Measurements from ENCODE around the gene COL18A1. TPM values are rescaled to one million over a fixed set of nuclear protein-coding genes. Genes with fewer than 3 reads are reported as not detected.

Gene COL18A1
- total and polyA plus RNA-seq, 4 donors: 62.5 to 309 (median 95.0) TPM

DNA sequence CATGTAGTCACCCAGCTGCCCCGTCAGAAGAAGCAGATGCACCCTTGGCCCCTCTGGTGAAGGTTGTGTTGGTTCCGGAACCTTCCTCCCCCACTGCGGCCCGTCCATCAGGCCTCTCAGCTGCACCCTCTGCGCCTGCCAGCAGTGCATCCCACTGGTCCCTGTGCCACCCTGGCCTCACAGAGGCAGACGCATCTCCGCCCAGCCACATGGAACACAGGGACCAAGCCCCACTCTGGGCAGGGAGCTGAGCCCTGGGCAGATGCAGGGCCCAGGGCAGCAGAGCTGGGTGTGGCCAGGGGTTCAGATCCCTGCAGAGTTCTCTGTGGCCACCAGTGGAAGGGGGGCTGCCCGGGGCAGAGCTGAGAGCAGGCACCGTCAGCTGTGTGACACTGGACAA, 86.7 kb downstream of the COL18A1 start:
- no peak overlapping the region for H3K27ac ChIP-seq (ENCODE audit: low read depth, low read length)
- WGBS (ENCODE audit: insufficient coverage): 94% methylated on average over 8 of the region's 9 CpGs
- no peak overlapping the region for H3K4me3 ChIP-seq (ENCODE audit: low read depth, low read length)
- no peak for DNase-seq (ENCODE audit: low read depth in 4 of 6, low spot score in 6 of 6)
- no peaks in the 10 kb centered on the region for H3K27me3 ChIP-seq (ENCODE audit: control insufficient read depth, insufficient read depth, low read length)
- H3K36me3 ChIP-seq (ENCODE audit: control insufficient read depth, insufficient read depth, low read length): peaks cover 80% of the 10 kb centered on the region
- peaks cover 27% of the 10 kb centered on the region for H3K4me1 ChIP-seq (ENCODE audit: control insufficient read depth, insufficient read depth, low read length)
- H3K9me3 ChIP-seq (ENCODE audit: control insufficient read depth, insufficient read depth, low read length): no peaks in the 10 kb centered on the region

DNA sequence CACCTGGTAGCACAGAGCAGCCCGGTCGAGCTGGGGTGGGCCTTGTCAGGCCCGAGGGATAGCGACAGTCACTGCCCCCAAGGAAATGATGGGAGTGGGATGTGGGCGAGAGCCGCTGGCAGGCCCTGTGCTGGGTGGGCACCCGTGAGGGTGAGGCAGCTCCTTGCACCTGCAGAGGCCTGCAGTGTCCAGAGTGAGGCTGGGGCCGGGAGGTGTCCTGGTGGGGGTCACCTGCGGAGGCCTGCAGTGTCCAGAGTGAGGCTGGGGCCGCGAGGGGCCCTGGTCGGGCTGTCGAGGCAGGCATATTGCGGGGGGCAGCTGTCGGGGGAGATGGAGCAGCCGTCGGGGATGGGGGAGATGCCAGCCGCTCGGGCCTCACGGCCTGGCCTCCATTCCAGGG, 87.8 kb downstream of the COL18A1 start:
- Histone ChIP-seq H3K4me1 (ENCODE audit: control insufficient read depth, insufficient read depth, low read length) (peaks cover 19% of the 10 kb centered on the region), H3K27ac (ENCODE audit: low read depth, low read length) (no peak overlapping the region), H3K4me3 (ENCODE audit: low read depth, low read length) (no peak overlapping the region), H3K9me3 (ENCODE audit: control insufficient read depth, insufficient read depth, low read length) (no peaks in the 10 kb centered on the region), H3K36me3 (ENCODE audit: control insufficient read depth, insufficient read depth, low read length) (peaks cover 81% of the 10 kb centered on the region), H3K27me3 (ENCODE audit: control insufficient read depth, insufficient read depth, low read length) (no peaks in the 10 kb centered on the region)
- DNase-seq (ENCODE audit: low read depth in 4 of 6, low spot score in 6 of 6): no peak
- WGBS (ENCODE audit: insufficient coverage): 89% methylated on average over 20 of the region's 20 CpGs

DNA sequence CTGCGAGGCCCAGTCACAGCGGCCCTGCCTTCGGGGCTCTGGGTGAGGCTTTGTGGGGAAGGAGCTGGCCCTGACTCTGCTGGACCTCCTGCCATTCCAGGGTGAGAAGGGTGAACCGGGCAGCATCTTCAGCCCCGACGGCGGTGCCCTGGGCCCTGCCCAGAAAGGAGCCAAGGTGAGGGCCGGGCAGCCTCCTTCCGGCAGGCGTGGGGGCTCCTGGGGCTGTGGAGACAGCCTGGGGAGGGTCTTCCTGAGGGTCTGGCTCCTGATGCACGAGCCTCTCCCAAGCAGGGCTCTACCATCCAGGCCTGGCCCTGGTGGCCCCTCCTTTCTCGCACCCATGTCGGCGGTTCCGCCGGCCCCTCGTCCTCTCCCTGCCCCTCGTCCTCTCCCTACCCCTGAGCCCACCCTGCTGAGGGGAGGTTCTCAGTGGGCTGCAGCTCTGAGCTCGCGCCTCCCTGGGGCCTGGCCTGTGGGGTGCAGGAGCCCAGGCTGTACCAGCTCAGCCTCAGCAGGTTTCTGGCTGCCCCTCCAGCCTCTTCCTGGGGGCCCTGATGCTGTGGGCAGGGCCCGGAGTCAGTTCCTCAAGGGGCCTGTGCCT, 88.5 kb downstream of the COL18A1 start:
- Histone ChIP-seq H3K27me3 (ENCODE audit: control insufficient read depth, insufficient read depth, low read length) (no peaks in the 10 kb centered on the region), H3K4me1 (ENCODE audit: control insufficient read depth, insufficient read depth, low read length) (peaks cover 11% of the 10 kb centered on the region), H3K4me3 (ENCODE audit: low read depth, low read length) (no peak overlapping the region), H3K27ac (ENCODE audit: low read depth, low read length) (no peak overlapping the region), H3K36me3 (ENCODE audit: control insufficient read depth, insufficient read depth, low read length) (peaks cover 86% of the 10 kb centered on the region), H3K9me3 (ENCODE audit: control insufficient read depth, insufficient read depth, low read length) (no peaks in the 10 kb centered on the region)
- 94% methylated on average over 15 of the region's 21 CpGs for WGBS (ENCODE audit: insufficient coverage)
- no peak for DNase-seq (ENCODE audit: low read depth in 4 of 6, low spot score in 6 of 6)

GRCh38 chr21:45494135-45494850, 89.3 kb downstream of the COL18A1 start:
- Histone ChIP-seq H3K4me3 (ENCODE audit: low read depth, low read length) (no peak overlapping the region), H3K36me3 (ENCODE audit: control insufficient read depth, insufficient read depth, low read length) (peaks cover 88% of the 10 kb centered on the region), H3K27ac (ENCODE audit: low read depth, low read length) (no peak overlapping the region), H3K4me1 (ENCODE audit: control insufficient read depth, insufficient read depth, low read length) (peaks cover 3% of the 10 kb centered on the region), H3K27me3 (ENCODE audit: control insufficient read depth, insufficient read depth, low read length) (no peaks in the 10 kb centered on the region), H3K9me3 (ENCODE audit: control insufficient read depth, insufficient read depth, low read length) (no peaks in the 10 kb centered on the region)
- DNase-seq (ENCODE audit: low read depth in 4 of 6, low spot score in 6 of 6): no peak
- 92% methylated on average over 26 of the region's 27 CpGs for WGBS (ENCODE audit: insufficient coverage)

DNA sequence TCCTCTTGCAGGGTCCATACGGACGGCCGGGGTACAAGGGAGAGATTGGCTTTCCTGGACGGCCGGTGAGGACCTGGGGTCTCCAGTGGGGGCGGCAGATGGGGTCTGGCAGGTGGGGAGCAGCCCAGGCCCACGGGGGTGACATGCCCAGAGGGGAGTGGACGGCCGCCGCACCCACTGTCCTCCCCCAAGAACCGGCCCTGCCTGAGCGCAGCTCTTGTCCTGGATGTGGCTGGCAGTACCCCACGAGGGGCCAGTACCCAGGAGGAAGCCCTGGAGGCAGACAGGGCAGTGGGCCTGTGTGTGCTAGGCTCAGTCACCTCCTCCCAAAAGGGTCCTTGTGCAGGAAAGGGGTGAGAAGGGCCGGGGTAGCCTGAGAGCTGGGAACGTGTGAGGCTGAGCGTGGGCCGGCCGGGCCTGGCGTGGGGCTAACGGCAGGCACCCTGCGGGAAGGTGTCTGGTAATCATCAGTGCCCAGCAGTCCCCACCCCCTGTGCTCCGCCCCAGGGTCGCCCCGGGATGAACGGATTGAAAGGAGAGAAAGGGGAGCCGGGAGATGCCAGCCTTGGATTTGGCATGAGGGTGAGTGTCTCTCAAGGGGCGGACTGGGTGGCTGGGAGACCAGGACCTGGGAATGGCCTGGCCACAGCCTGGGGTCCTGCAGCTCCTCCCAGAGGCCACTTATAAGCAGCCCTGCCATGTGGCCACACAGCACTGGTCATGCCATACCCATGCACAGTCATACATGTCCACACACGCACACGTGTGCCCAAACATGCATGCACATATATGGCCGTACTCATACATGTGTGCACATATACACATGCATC, 90.1 kb downstream of the COL18A1 start:
- Histone ChIP-seq H3K27ac (ENCODE audit: low read depth, low read length) (no peak overlapping the region), H3K9me3 (ENCODE audit: control insufficient read depth, insufficient read depth, low read length) (no peaks in the 10 kb centered on the region), H3K36me3 (ENCODE audit: control insufficient read depth, insufficient read depth, low read length) (peaks cover 88% of the 10 kb centered on the region), H3K4me3 (ENCODE audit: low read depth, low read length) (no peak overlapping the region), H3K4me1 (ENCODE audit: control insufficient read depth, insufficient read depth, low read length) (no peaks in the 10 kb centered on the region), H3K27me3 (ENCODE audit: control insufficient read depth, insufficient read depth, low read length) (no peaks in the 10 kb centered on the region)
- WGBS (ENCODE audit: insufficient coverage): 87% methylated on average over 22 of the region's 30 CpGs
- DNase-seq (ENCODE audit: low read depth in 4 of 6, low spot score in 6 of 6): no peak

GRCh38 chr21:45496151-45496967, 91.4 kb downstream of the COL18A1 start:
- Histone ChIP-seq H3K36me3 (ENCODE audit: control insufficient read depth, insufficient read depth, low read length) (peaks cover 77% of the 10 kb centered on the region), H3K9me3 (ENCODE audit: control insufficient read depth, insufficient read depth, low read length) (no peaks in the 10 kb centered on the region), H3K4me1 (ENCODE audit: control insufficient read depth, insufficient read depth, low read length) (no peaks in the 10 kb centered on the region), H3K4me3 (ENCODE audit: low read depth, low read length) (no peak overlapping the region), H3K27ac (ENCODE audit: low read depth, low read length) (no peak overlapping the region), H3K27me3 (ENCODE audit: control insufficient read depth, insufficient read depth, low read length) (no peaks in the 10 kb centered on the region)
- DNase-seq (ENCODE audit: low read depth in 4 of 6, low spot score in 6 of 6): no peak
- WGBS (ENCODE audit: insufficient coverage): 94% methylated on average over 16 of the region's 18 CpGs

DNA sequence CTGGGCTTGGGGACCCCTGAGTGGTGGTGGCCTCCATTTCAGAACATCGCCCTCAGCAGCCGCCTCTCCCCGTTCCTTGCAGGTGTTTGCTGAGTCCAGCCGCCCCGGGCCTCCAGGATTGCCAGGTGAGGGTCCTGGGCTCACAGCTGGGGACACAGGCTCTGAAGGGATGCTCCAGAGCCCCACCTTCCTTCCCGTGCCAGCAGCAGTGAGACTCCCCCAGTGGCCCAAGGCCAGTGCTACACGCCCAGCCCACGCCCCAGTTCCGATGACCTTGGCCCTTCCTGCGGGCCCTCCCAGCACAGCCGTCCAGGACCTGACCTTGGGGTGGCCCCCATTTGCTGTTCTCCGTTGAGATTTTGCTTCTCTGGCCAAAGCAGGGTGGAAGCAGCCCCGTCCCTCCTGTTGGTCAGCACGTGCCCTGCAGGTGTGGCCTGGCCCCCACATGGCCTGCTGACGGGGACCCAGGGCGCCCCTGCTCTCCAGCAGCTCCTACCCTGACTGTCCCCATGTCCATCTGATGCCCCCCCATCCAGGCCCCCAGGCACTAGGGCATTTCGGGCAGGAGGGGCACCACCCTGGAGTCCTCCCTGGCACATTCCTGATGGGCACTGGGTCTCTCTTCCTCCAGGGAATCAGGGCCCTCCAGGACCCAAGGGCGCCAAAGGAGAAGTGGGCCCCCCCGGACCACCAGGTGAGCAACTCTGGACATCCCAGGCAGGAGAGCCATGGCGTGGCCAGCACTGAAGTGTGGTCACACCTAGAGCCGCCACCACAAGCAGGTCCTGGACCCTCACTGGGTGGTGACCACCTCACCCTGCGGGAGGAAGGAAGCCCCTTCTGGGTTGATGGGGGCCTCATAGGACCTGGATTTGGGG, 92.2 kb downstream of the COL18A1 start:
- no peak for DNase-seq (ENCODE audit: low read depth in 4 of 6, low spot score in 6 of 6)
- Histone ChIP-seq H3K27me3 (ENCODE audit: control insufficient read depth, insufficient read depth, low read length) (no peaks in the 10 kb centered on the region), H3K36me3 (ENCODE audit: control insufficient read depth, insufficient read depth, low read length) (peaks cover 69% of the 10 kb centered on the region), H3K4me1 (ENCODE audit: control insufficient read depth, insufficient read depth, low read length) (no peaks in the 10 kb centered on the region), H3K4me3 (ENCODE audit: low read depth, low read length) (no peak overlapping the region), H3K27ac (ENCODE audit: low read depth, low read length) (no peak overlapping the region), H3K9me3 (ENCODE audit: control insufficient read depth, insufficient read depth, low read length) (no peaks in the 10 kb centered on the region)
- WGBS (ENCODE audit: insufficient coverage): 94% methylated on average over 22 of the region's 22 CpGs

DNA sequence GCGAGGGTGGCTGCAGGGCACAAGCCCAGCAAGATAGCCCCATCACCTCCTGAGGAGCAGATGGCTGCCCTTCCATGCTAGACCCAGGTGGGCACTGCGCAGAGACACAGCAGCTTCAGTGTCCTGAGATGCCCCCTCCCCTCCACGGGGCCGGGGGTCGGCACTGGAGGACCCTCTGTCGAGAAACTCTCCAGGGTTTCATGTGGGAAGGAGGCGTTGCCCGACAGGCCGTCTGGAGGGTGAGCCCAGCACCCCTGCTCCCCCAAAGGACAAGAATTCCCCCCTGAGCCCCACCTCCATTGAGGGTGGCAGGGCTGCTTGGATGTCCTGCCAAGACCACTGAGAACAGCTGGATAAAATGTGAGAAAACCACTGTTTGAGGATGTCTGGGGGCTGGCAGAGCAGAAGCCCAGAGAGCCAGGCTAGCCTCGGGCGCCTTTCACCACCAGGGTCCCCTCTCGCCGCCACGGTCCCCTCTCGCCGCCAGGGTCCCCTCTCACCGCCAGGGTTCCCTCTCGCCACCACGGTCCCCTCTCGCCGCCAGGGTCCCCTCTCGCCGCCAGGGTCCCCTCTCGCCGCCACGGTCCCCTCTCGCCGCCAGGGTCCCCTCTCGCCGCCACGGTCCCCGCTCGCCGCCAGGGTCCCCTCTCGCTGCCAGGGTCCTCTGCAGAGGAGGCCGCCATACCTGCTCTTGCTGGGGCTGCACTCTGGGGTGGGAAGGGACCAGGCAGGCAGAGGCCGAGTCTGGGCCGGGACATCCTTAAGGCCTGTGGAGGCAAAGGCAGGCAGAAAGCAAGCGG, 93.1 kb downstream of the COL18A1 start:
- WGBS (ENCODE audit: insufficient coverage): 97% methylated on average over 35 of the region's 39 CpGs
- Histone ChIP-seq H3K9me3 (ENCODE audit: control insufficient read depth, insufficient read depth, low read length) (no peaks in the 10 kb centered on the region), H3K27me3 (ENCODE audit: control insufficient read depth, insufficient read depth, low read length) (no peaks in the 10 kb centered on the region), H3K27ac (ENCODE audit: low read depth, low read length) (no peak overlapping the region), H3K36me3 (ENCODE audit: control insufficient read depth, insufficient read depth, low read length) (peaks cover 60% of the 10 kb centered on the region), H3K4me1 (ENCODE audit: control insufficient read depth, insufficient read depth, low read length) (no peaks in the 10 kb centered on the region), H3K4me3 (ENCODE audit: low read depth, low read length) (no peak overlapping the region)
- DNase-seq (ENCODE audit: low read depth in 4 of 6, low spot score in 6 of 6): no peak

Data from spinal cord (tissue), 10 donors.